ENCODE results near the gene MSMP. TPM values are rescaled to one million over a fixed set of nuclear protein-coding genes. Genes with fewer than 3 reads are reported as not detected.

Gene MSMP
- total and polyA plus RNA-seq, 9 of the 15 experiments (the other 6 are each of a cell fraction or from before 2014, with no cell fraction given): 0.60 TPM; not detected in 8

DNA sequence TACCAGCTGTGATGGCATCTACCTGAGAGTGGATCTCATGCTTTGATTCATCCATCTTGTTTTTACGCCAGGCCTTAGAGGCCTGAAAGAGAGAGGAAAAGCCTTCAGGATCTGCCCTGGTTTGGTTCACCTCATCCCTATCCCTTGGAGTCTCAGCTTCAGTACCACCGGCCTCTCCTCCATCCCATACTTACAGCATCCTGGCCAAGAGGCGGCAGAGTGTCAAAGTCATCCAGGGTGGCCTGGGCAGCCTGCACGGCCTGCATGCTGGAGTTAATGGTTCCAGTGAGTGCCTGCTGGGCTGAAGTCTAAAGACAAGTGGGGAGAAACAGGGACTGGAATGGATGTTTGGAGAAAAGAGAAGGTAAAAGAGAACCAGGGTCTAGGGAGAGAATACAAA, 34.5 kb downstream of the MSMP start:
- intact Hi-C loops (cut with micrococcal nuclease) (no loop called here), in situ Hi-C loops (cut with MboI) (no loop called here)
- Histone ChIP-seq H3K79me2 (ENCODE audit: control insufficient read depth, insufficient read depth, low read length) (no peaks in the 10 kb centered on the region), H3K4me3 (no peak overlapping the region), H3K36me3 (ENCODE audit: control insufficient read depth, insufficient read depth, low read length) (peaks cover 99% of the 10 kb centered on the region), H2AFZ (ENCODE audit: low read depth, low read length) (no peak overlapping the region), H3K9me3 (replicated peaks; ENCODE audit: control insufficient read depth, insufficient read depth, low read depth, low read length) (no peaks in the 10 kb centered on the region), H4K20me1 (replicated peaks; ENCODE audit: control insufficient read depth, insufficient read depth, low read length) (no peaks in the 10 kb centered on the region), H3K27me3 (ENCODE audit: control insufficient read depth in 2 of 2, insufficient read depth in 2 of 2, low read length in 2 of 2) (no peaks in the 10 kb centered on the region), H3K4me2 (ENCODE audit: insufficient read depth, low read length) (no peak overlapping the region), H3K9me1 (ENCODE audit: control insufficient read depth, insufficient read depth, low read length) (peaks cover 1% of the 10 kb centered on the region), H3K4me1 (replicated peaks in 1 of 2; ENCODE audit: control insufficient read depth in 2 of 2, insufficient read depth in 2 of 2, low read length in 2 of 2) (peaks cover 0 to 2% of the 10 kb centered on the region in 2 experiments; a peak in 2 of 5 replicates), H3K27ac (ENCODE audit: extremely low read depth, low read depth, low read length) (no peak overlapping the region), H3K9ac (ENCODE audit: insufficient read depth in 1 of 2, low read depth in 2 of 2, low read length in 2 of 2) (no peak overlapping the region)
- ATAC-seq: no peak
- FAIRE-seq: no peak
- ChIA-PET POLR2A (interaction anchor here (0.6 kb wide), 2 partner anchors 55 to 212 kb away, joined by 3 to 4 read pairs; no protein-coding TSS in a partner anchor), CTCF (ENCODE audit: low intra/inter-chr PET ratio) (no interaction called here)
- 95% methylated on average over 4 of the region's 4 CpGs for WGBS (ENCODE audit: insufficient coverage, low coverage, missing lambda C conversion rate)
- no TSS peak for BruUV-seq (replicated peaks)
- DNase-seq (ENCODE audit: extremely low read depth in 1 of 4, low spot score in 3 of 4): no peak
- TF ChIP-seq CTBP1 (IDR thresholded peaks at IDR 0.05; ENCODE audit: borderline replicate concordance) (no peak), HDAC8 (tag; IDR thresholded peaks at IDR 0.05) (no peak), ZNF217 (CRISPR knock-in tag; IDR thresholded peaks at IDR 0.05) (no peak), ZNF77 (CRISPR knock-in tag; IDR thresholded peaks at IDR 0.05) (no peak), ZNF778 (CRISPR knock-in tag; IDR thresholded peaks at IDR 0.05) (no peak), GATAD2B (IDR thresholded peaks at IDR 0.05; ENCODE audit: borderline replicate concordance) (no peak), FOXJ3 (CRISPR knock-in tag; IDR thresholded peaks at IDR 0.05) (no peak), ZNF384 (IDR thresholded peaks at IDR 0.05; ENCODE audit: low read depth, low read length) (no peak), ZNF57 (CRISPR knock-in tag; IDR thresholded peaks at IDR 0.05) (no peak), KLF1 (tag; IDR thresholded peaks at IDR 0.05) (no peak), GABPB2 (CRISPR knock-in tag; conservative IDR thresholded peaks at IDR 0.05) (no peak), FOSL1 (tag; conservative IDR thresholded peaks at IDR 0.05) (no peak), C11orf30 (IDR thresholded peaks at IDR 0.05; ENCODE audit: low read depth) (no peak)
- TF ChIP-seq, protein P1, sequence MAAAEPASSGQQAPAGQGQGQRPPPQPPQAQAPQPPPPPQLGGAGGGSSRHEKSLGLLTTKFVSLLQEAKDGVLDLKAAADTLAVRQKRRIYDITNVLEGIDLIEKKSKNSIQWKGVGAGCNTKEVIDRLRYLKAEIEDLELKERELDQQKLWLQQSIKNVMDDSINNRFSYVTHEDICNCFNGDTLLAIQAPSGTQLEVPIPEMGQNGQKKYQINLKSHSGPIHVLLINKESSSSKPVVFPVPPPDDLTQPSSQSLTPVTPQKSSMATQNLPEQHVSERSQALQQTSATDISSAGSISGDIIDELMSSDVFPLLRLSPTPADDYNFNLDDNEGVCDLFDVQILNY (CRISPR knock-in tag; IDR thresholded peaks at IDR 0.05): no peak
- TF ChIP-seq, protein P2, sequence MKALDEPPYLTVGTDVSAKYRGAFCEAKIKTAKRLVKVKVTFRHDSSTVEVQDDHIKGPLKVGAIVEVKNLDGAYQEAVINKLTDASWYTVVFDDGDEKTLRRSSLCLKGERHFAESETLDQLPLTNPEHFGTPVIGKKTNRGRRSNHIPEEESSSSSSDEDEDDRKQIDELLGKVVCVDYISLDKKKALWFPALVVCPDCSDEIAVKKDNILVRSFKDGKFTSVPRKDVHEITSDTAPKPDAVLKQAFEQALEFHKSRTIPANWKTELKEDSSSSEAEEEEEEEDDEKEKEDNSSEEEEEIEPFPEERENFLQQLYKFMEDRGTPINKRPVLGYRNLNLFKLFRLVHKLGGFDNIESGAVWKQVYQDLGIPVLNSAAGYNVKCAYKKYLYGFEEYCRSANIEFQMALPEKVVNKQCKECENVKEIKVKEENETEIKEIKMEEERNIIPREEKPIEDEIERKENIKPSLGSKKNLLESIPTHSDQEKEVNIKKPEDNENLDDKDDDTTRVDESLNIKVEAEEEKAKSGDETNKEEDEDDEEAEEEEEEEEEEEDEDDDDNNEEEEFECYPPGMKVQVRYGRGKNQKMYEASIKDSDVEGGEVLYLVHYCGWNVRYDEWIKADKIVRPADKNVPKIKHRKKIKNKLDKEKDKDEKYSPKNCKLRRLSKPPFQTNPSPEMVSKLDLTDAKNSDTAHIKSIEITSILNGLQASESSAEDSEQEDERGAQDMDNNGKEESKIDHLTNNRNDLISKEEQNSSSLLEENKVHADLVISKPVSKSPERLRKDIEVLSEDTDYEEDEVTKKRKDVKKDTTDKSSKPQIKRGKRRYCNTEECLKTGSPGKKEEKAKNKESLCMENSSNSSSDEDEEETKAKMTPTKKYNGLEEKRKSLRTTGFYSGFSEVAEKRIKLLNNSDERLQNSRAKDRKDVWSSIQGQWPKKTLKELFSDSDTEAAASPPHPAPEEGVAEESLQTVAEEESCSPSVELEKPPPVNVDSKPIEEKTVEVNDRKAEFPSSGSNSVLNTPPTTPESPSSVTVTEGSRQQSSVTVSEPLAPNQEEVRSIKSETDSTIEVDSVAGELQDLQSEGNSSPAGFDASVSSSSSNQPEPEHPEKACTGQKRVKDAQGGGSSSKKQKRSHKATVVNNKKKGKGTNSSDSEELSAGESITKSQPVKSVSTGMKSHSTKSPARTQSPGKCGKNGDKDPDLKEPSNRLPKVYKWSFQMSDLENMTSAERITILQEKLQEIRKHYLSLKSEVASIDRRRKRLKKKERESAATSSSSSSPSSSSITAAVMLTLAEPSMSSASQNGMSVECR (CRISPR knock-in tag; IDR thresholded peaks at IDR 0.05): no peak
- TF ChIP-seq, protein P3, sequence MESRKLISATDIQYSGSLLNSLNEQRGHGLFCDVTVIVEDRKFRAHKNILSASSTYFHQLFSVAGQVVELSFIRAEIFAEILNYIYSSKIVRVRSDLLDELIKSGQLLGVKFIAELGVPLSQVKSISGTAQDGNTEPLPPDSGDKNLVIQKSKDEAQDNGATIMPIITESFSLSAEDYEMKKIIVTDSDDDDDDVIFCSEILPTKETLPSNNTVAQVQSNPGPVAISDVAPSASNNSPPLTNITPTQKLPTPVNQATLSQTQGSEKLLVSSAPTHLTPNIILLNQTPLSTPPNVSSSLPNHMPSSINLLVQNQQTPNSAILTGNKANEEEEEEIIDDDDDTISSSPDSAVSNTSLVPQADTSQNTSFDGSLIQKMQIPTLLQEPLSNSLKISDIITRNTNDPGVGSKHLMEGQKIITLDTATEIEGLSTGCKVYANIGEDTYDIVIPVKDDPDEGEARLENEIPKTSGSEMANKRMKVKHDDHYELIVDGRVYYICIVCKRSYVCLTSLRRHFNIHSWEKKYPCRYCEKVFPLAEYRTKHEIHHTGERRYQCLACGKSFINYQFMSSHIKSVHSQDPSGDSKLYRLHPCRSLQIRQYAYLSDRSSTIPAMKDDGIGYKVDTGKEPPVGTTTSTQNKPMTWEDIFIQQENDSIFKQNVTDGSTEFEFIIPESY (CRISPR knock-in tag; IDR thresholded peaks at IDR 0.05): no peak
- TF ChIP-seq, protein P4, sequence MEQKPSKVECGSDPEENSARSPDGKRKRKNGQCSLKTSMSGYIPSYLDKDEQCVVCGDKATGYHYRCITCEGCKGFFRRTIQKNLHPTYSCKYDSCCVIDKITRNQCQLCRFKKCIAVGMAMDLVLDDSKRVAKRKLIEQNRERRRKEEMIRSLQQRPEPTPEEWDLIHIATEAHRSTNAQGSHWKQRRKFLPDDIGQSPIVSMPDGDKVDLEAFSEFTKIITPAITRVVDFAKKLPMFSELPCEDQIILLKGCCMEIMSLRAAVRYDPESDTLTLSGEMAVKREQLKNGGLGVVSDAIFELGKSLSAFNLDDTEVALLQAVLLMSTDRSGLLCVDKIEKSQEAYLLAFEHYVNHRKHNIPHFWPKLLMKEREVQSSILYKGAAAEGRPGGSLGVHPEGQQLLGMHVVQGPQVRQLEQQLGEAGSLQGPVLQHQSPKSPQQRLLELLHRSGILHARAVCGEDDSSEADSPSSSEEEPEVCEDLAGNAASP (IDR thresholded peaks at IDR 0.05): no peak

Measured in K562 (cell line).